Effector CD4-positive, alpha-beta T cell (primary cell): ENCODE data around the gene TGM2.

Experiments used
- DNase-seq: peaks from one replicate; pipeline ENCODE4 v3.0.0-alpha.2; 2020

TGM2 gene

DNA sequence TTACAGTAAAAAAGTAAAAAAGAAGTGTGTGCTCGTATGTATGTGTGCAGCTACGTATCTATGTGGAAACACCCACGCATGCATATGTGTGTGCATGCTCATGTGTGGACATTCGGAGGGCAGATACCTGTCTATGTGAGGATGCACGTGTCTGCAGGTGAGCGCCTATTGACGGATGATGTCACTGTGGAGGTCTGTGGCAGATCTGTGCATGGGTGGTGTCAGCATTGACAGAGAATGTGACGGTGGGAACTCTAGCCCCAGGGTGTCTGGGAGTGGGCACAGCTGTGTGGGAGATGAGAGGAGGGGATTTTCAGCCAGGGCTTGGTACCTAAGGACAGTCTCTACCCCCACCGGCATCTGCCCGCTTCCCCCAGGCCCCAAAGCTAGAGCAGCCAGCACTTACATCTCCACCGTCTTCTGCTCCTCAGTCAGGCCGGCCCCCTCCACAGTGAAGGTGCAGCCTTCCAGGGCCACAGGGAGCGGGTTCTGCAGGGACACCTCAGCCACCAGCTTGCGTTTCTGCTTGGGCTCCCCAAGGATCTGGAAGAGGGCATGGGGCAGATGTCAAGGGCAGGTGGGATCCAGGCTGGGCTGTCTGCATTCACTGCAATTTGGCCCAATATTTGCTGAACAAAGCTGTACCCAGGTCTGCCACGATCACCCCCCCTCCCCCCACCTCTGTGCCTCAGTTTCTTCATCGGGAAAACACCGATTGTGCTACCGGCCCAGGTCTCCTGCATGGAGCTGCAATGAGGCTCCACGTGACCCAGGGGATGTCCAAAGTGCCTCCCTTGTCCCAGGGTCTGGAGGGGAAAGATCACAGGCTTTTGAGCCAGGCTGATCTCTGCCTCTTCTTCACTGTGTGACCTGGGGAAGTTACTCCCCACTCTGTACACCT lies 34.1 kb downstream of the TGM2 start:
- DNase-seq: no peak

DNA sequence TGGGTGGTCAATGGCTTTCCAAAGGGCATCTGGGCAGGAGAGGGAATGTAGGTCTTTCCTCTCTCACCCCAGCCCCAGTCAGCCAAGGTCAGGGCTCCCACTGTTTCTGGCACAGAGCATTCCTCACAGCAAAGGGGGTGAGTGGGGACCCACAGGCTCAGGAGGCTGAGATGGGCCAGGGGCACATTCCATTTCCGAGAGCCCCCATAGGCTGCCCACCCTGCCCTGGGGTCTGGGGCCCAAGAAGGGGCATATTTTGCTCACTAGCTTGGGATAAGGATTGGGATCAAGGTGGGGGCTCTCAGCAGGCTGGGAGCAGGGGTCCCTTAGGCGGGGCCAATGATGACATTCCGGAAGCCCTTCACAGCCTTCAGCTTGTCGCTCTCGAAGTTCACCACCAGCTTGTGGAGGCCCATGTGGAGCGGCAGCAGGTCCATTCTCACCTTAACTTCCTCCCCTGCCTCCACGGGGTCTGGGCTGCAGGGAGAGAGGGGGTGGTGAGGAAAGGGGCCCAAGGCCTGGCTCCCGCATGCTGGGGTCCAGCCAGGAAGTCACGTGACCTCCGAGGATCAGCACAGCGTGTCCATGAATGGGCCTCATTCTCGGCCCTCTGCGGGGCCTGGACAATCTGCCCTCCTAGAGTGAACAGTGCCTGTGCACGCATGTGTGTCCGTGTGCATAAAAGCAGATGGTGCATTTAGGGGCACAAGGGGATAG lies 35.0 kb downstream of the TGM2 start:
- no peak for DNase-seq

DNA sequence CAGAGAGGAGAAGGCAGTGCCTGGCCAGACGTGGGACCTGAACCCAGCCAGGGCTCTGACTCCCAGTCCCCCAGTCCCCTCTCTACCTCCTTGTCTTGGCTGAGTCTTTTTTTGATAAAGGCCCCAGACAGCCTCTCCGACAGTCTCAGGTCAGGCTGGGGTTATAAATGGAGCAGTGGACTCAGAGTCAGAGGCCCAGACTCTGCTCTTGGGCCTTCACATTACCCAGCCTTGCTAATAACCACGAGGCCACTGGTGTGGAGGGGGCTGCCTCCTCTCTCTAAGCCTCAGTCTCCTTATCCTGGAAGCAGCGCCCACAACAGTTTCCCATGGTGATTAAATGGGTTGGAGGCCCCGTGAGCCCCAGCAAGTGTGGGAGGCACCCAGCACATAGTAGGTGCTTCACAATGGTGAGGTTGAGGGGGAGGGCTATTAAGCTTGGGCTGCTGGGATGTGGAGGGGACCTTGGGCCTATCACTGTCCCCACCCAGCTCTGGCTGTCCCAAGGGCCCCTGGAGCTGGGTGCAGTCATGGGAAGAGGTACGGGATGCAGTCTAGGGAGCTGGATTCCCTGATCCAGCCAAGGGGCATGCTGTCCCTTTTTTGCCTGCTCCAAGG lies 35.7 kb downstream of the TGM2 start:
- DNase-seq: no peak

DNA sequence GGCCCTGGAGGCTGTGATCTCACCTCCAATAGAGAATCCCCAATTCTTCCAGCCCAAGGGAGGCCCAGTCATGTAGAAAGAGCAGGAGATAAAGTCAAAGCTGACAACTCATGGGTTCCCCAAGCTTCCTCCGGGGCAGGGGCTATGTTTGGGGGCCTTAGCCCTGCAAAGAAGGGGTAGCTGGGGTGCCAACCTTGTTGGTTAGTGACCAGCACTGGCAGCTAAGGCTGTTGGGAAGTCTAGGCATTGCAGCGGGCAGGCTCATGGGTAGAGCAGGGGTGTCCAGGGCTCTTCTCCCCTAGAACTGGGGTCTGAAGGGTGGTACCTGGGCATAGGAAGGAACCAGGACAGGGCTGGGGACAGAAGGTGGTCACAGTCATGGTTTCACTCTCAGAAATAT lies 36.4 kb downstream of the TGM2 start:
- DNase-seq: no peak

DNA sequence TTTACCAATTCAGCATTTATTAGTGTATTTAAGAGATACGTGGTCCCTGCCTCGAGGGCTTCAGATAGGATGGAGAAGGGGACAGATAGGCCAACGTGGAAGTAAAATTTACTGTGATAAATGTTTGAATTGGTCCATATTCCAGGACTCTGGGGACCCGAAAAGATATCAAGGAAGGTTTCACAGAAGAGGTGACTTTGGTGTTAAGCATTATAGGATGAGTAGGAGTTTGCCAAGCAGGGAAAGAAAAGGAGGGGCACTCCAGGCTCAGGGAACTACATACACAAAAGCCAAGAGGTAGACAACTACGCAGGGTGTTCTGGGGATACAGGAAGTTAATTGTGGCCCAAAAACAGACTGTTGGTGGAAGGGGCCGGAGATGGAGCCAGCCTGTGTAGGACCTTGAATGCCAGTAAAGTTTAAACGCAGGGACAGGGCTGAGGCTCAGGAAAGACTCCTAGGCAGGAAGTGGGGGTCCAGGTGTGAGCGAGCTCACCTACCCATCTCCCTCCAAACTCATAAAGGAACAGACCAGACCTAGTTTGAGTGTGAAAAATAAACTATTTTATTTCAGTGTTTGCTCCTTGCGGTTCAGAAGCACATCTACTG lies 37.0 kb downstream of the TGM2 start:
- no peak for DNase-seq

DNA sequence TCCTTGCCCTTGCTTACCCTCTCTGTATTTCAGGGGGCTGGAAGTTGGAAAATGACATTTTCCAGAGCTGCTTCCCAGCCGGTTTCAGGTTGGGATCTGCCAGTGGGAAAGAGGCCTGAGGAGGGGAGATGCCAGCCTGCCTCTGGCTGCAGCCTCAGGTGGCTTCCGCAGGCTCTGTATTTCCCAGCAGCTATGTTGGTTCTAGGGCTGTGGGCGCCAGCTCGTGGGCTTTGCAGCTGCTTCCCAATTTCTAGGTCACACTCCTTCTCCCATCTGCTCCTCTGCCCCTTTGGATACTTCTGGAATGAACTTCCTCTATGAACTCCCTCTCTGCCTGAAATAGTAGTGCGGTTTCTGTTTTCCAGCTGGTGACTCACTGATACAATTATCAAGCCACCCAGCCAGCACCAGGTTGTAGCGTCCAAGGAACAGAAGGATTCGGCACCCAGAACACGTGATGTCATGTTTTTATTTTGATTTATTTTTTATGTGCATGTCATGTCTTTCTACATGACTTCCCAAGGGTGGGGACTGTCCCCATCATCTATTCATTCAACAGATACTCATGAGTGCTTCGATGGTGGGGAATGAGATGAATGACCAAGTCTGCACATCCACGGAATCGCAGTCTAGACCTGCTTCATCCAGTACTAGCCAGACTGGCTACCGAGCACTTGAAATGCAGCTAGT lies 38.0 kb downstream of the TGM2 start:
- DNase-seq: no peak

DNA sequence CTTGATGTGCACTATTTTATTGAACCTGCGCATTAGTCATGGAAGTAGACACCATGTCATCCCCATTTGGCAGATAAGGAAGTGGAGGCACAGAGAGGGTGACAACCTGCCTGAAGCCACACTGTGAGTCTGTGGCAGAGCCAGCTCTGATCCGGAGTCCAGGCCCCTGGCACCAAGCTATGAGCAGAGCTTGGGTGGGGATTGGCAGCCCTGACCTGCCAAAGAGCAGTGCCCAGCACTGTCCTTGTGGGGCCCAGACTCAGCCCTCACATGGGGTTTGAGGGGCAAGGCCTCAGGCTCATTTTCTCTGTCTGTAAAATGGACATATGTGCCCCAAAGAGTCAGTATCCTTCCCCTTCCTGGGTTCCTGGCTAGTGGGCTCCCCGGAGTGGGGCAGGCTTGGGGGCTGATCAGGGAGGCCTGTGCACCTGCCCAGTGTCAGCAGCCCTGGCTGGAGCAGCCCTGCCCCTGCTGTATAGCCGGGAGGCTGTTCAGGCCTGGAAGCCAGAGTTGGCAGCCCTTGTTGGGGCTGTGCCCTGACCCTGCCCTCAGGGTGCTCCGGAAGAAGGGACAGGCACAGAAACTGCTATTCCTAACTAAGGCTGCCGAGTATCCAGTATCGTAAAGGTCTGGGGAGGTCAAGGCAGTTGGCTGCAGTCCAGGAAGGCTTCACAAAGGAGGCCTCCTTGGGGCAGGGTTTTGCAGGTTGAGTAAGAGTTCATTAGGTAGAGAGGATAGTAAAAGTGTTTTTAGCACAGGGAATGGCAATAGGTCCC lies 38.7 kb downstream of the TGM2 start:
- no peak for DNase-seq

DNA sequence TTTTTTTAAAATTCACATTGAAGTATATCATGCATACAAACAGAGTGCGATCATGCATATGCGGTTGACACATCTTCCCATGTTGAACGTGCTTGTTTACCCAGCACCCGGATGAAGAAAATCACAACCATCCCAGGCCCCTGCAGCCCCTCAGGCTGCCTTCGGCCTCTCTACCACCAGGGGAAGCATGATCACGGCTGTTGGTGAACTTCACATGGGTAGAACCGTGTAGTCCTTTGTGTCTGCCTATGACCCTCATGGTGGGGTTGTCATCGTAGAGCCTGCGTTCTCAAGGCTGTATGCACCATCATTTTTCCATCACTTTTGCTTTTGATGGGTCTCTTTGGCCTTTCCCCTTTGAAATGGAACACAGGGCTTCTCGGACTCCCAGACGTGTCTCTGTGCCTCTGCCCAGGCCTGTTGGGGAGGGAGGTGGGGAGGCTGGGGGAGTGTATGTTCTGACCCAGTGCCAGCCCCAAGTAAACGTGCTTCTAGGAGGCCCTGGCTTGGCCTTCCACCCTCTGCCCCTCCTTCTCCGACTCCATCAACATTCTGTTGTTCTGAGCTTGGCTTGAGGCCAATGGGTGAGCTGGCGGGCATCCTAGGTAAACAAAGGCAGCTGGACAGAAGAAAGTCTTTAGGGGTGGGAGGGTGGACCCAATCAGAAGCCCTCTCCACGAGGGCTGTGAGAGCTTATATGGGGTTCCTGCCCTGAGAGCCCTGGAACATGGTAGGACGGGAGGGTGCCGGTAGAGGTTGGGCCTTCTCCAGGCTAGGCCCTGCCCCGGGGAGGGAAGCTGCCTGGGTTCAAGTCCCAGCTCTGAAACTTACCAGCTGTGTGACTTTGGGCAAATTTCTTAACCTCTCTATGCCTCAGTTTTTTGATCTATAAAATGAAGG lies 39.7 kb downstream of the TGM2 start:
- no peak for DNase-seq

DNA sequence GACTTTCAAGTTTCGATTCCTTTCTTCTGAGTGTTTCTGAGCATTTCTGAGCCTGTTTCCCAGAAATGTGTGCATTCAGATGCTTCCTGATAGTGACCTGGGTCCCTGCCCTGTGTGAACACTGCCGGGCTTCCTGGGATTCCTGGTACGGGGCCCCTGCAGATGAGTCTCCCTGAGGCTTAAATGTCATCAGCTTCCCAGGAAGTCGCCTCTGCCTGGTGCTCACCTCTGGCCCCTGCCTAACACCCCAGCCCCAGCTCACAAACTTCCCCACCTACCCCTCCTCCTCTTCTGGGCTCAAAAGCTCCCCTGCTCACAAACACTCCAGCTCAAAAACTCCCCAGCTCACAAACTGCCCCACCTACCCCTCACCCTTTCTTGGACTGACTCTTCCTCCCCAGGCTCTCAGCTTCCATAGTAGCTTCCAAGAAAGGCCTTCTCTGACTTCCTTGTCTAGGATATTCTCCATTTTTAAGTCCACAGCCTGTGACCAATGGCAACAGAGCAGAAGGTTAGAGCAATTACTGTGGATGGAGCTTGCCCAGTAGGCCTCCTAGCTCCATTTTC lies 42.0 kb downstream of the TGM2 start:
- DNase-seq: no peak

DNA sequence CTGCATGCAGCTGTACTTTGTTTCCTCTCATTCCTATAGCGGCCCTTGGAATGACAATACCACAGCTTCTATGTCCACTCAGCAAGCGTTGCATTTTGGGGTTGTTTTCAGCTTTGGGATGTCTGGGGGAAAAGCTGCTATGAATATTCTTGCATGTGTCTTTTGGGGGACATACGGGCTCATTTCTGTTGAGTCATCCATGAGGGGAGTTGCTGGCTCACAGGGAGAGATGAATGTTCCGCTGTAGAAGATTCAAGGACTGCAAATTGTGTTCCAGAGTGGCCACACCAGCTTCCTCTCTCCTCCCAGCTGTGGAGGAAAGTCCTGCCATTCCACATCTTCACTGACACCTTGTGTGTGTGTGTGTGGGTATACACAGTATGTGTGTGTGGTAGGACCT lies 43.3 kb downstream of the TGM2 start:
- DNase-seq: no peak

DNA sequence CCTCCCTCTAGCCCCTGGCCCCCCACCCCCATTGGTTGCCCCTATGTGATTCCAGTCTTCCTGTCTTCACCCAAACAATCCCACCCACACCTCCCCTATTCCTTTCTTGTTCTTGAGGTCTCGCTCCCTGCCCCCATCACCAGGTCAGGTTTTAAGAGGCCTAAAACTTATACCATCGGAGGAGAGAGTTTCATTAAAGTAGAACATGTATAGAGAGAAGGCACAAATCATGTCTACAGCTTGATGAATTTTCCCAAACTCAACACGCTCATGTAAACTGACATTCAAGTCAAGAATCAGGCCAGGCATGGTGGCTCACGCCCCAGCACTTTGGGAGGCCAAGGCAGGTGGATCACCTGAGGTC lies 44.5 kb downstream of the TGM2 start:
- DNase-seq: no peak

DNA sequence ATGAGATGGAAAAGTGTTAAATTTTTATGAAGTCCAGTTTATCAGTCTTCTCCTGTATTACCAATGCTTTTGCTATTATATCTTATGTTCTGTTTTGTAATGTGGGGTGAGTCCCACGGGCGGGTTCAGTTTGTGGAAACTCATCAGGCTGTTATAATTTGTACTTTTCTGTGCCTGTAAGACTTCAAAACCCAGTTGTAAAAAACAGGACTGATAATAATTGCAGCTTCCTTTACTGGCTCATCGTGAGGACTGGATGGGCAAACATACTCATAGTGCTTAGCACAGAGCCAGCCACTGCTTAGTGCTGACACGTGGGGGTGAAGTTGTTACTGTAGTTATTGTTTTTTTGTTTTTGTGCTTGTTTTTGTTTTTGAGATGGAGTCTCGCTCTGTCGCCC lies 45.6 kb downstream of the TGM2 start:
- no peak for DNase-seq

DNA sequence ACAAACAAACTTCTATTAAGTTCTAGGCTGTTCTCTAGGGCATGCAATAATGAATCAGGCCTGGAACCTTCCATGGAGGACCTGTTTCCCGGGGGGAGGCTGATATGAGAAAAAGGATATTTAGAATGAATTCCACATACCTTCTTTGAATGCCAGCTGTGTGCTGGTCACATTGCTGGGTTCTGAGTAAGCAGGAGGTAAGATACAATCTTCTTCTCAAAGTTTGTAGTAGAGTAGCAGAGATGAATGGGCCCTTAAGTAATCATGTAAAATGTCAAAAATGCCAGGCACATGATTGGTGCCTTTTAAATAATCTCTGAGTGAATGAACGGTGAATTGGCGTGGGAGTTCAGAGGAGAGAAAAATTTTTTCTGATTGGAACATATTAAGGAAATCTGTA lies 47.4 kb downstream of the TGM2 start:
- DNase-seq: no peak

DNA sequence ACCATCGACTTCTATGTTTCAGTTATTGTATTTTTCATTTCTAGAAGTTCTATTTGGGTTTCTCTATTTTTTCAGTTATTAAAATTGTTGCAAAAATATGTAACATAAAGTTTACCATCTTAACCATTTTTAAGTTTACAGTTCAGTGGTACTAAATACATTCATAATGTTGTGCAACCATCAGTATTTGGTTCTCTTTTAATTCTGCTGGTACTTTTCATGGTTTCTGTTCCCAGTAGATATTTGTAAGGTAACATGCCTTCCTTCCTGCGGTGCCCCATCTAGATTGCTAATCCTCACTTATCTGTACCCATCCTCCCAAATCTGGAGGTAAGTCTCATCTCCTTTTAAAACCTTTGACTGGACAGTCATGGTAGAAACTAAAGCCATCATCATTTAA lies 47.9 kb downstream of the TGM2 start:
- no peak for DNase-seq

DNA sequence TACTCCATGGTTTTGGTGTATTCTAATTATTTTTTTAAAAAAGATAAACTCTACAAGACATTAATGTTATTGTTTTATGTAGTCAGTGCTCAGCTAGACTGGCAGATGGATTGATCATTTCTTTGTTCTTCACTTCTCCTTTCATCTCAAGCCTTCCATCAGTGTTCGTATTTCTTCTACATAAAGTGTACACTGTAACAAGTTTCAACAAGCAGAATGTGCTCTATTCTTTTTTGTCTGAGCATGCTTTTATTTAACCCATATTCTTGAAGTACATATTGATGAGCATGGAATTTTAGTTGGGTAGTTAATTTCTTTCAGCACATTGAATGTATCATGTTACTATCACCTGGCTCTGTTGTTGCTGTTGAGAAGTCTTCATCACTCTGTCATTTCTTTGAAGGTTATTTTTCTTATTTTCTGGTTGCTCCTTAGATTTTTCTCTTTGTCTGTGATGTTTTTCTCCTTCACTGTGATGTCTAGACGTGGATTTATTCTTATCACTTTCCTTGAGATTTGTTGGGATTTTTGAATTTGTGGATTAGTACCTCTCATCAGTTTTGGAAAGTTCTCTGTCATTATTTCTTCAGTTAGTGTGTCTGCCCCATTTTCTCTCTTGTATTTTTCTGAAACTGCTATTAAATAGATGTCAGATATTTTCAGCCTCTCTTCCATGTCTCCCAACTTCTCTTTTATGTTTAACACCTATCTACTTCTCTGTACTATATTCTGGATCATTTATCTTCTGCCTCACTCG lies 48.5 kb downstream of the TGM2 start:
- DNase-seq: no peak

DNA sequence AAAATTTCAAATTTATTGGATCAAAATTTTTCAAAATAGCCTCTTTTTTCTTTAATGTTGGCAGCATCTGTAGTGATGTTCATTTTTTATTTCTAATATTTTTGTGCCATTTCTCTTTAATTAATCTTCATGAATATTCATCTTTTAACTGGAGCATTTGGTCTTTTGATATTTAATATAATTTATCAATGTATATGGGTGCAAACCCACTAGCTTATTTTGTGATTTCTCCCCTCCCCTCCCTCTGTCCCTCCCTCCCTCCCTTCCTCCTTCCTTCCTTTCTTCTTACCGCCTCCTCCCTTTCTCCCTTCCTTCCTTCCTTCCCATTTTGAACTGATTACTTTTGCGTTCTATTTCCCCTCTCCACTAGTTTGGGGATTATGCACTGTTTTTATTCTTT lies 49.2 kb downstream of the TGM2 start:
- DNase-seq: no peak

DNA sequence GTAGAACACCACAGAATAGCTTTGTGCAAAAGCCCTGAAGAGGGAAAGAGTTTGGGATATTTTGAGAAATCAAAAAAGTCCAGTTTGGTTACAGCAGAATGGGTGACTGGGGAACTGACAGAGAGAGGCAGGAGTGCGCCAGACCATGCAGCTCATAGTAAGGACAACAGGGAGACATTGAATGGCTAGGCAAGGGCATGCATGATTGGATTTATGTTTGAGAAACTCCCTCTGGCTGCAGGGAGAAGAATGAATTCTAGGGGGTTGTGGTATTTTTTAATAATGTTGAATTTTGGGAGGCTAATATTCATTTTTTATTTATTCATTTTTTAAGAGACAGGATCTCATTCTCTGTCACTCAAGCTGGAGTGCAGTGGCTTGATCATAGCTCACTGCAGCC lies 49.9 kb downstream of the TGM2 start:
- DNase-seq: no peak

DNA sequence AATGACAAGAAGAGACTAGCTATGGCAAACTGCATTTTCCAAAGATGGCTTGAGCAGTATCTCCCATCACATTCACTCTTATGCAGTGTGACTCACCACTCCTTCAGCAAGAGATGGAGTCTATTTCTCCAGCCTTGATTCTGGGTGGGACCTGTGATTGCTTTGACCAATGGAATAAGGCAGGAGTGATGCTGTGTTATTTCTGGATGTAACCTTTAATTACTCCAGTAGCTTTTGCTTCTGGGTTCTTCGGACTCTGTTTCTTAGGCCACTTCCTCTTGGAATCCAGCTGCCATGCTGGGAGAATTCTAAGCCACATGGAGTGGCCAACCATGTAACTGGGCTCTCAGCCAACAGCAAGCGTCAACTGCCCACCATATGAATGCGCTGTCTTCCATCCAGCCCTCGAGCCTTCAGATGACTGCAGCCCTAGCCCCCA lies 50.7 kb downstream of the TGM2 start:
- DNase-seq: no peak

DNA sequence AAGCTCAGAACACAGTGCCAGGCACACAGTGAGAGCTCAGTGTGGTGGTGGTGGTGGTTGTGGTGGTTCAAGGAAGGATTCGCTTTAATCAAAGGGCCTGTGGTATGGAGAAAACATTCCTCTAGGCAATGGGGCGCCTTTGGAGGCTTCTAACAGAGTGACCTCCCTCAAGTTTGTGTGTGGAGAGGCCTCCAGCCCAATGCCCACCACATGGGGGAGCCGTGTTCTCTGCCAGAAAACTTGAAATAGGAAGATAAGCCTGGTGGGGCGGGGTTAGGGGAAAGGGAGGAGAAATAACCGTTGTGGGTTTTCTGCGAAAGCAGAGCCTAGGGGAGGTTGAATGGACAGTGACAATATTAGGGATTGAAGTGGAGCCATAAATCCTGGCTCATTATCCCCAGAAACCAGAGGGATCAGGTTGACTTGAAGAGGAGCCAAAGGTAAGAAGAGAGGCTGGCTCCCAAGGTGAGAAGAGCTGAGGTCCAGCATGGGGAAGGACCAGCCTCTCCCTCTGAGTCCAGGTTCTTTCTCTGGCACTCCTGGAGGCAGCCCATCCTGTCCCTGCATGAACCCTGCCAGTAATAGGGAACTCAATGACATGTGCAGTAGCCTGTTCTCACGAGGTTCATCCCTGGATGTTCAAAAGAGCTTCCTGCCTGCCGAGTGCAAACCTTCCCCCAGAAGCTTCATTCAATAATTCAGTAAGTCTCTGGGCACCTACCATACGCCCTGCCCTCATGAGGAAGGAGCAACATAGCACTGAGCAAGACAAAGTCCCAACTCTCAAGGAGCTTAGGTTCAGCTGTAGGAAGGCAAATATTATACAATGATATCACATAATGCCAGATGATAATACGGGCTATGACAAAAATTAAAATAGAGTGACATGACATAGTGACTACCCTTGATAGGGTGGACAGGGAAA lies 51.4 kb downstream of the TGM2 start:
- no peak for DNase-seq
